Lung microvascular endothelial cell (primary cell): Measurements from ENCODE around the gene NR1H4. TPM values are rescaled to one million over a fixed set of nuclear protein-coding genes. Genes with fewer than 3 reads are reported as not detected.
"Not testable (repeated sequence)": the region's sequence is repeated elsewhere in the genome, so short reads cannot be mapped to it uniquely, and the experiment has no call there.

Experiments
- DNase-seq, 2 donors: peaks; one replicate each; pipeline versions ENCODE4 v3.0.0 to v3.0.0-alpha.2; 2010; ENCODE audit warnings: low read depth in 2 of 2
- total RNA-seq: library from RNA; depleted of rRNA; stranded (reverse); fragments of >200 nt; gene quantifications from 2 replicates; pipeline ENCODE4 v1.2.1, GENCODE V29; 2014

Gene NR1H4
- total RNA-seq, 1 donor from 2014 or later = not detected

GRCh38 chr12:100472325-100472724 is 1.3 kb upstream of the NR1H4 start:
- DNase-seq = no peak

GRCh38 chr12:100473050-100473715 is 483 bp upstream of the NR1H4 start:
- no peak for DNase-seq

GRCh38 chr12:100474617-100475016 is 951 bp downstream of the NR1H4 start:
- DNase-seq = no peak

DNA sequence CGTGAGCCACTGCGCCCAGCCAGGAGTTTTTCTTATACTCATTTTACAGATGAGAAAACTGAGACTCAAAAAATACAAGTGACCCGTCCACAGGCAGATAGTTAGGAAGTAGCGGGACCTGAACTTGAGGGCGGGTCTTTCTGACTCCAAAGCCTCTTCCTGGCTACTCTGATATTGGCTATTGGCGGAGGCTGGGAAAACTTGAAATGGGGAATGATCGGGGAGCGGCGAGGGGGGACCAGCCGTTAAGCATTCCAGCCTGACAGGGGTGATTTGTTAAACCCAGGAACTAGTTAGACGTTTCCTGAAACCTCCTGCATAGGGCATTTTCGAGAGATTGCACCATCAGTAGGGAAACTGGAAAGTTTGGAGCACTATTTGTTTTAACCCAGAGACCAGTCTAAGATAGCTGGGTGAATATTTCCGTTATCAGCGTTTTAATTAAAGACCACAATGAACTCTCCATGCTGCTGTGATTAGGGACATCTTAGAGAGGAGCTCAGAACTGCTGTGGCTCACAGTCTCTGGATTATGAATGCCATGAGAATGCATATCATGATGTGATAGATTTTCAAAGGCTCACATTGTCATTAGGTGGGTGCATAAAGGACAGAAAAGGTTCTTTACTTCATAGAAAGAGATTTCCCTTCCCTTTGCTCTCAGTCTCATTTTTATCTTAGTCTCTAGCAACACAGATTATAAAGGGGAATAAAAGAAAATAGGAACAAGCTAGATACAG is 2.5 kb downstream of the NR1H4 start:
- DNase-seq = no peak

DNA sequence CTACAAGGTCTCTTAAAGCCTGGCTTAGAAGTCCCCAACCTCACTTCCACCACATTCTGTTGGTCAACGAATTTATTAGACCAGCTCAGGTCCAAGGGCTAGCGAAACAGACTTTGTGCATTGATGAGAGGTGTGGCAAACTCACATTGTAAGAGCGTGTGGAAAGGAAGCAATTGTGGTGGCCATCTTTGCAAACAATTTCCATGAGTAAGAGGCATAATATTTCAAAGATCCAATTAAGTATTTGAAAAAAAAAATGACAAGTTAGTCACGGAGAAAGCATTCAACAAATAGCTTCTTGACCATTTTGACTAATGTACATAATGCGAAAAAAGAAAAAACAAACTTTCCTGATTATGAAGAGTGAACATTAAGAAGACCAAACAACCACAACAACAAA is 7.4 kb downstream of the NR1H4 start:
- no peak for DNase-seq

DNA sequence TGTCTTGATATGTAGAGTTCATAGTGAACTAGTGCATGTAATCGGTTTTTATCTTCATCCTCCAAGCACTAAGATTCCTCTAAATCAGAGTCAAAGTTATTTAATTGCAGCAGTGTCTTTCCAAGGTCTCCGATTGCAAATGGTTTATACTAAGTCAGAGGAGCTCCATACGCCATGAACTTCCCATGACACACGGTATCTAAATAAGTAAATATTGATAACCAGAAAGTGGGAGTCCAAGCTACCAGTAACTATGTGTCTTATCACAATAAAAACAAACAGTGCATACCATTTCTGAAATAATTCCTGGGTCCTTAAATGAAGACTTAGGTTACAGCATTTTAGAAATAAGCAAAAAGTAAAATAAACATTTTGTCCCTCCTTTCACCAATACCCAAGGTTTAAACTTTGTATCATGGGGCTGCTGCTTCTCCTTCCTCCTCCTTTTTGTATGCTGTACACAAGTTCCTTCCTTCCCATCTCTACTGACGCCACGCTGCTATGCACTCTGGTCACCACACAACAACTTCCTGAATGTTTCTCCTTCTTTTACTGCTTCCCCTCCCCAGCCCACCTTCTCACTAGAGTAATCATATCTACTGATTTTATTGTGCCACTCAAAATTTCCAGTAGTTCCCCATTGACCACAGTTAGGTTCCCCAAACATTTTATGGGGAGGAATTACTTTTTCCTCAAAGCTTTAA is 10.7 kb downstream of the NR1H4 start:
- DNase-seq = no peak

DNA sequence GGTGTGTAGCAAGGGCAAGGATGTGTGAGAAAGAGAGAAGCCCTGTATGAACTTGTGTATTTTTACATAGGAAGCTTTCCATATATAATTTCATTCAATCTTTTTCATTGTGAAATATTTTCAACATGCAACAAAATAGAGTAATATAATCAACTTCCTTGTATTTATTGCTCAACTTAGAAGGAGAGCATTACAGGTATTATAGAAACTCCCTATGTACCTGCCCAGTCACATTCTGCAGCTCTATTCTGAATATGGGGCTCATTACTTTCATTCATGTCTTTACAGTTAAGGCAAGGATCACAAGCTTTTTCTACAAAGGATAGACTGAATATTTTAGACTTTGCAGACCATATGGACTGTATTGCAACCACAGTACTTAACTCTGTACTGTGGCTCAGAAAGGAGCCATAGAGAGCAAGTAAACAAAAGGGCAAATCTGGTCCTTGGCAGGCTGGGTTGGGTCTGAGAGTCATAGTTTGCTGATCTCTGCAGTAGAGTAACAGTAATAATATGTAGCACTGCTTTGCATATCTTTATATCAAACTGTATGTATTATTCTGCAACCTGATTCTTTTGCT is 11.3 kb downstream of the NR1H4 start:
- DNase-seq = no peak

GRCh38 chr12:100485983-100486382 is 12.3 kb downstream of the NR1H4 start:
- DNase-seq = no peak

- DNase-seq = peak in 1 of 2 donors; percentile 57
Measured at GRCh38 chr12:100489251-100489820, 15.7 kb downstream of the NR1H4 start.

DNA sequence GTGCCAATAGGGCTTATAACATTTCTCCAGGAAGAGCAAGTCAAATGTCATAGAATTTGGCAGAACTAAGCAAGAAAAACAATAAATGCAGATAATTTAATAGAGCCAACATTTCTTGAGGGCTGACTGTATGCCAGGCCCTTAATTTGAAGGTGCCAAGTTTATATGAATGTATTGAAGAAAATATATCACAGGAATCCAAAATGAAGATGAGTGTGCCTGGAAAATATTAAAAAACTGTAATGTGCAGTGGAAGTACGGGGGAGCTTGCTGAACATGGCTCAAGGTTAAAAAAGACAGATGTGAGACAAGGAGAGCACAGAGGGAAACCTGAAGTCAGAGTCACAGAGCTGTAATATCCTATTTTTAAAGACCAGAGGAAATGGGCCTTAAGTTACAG is 16.4 kb downstream of the NR1H4 start:
- DNase-seq = no peak

GRCh38 chr12:100491104-100491503 is 17.4 kb downstream of the NR1H4 start:
- no peak for DNase-seq

- DNase-seq = no peak
Measured at GRCh38 chr12:100493396-100494012, 19.8 kb downstream of the NR1H4 start.

DNA sequence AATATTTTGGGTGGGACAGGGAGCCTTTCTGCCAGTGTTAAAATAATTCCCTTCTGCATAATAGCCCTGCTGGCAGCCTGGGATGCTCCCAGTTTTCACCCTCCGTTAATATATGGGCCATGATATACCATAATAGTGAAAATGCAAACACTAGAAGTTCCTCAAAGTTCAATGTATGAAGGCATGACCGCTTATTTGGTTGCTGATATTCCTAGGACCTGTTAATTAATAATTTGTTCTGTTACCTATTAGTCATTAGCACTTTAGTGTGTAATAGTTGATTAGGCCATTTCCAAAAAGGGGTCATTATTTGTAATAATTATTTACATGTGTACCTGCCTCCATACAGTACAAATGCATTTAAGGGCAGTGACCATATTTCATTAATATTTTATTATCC is 20.4 kb downstream of the NR1H4 start:
- no peak for DNase-seq

DNA sequence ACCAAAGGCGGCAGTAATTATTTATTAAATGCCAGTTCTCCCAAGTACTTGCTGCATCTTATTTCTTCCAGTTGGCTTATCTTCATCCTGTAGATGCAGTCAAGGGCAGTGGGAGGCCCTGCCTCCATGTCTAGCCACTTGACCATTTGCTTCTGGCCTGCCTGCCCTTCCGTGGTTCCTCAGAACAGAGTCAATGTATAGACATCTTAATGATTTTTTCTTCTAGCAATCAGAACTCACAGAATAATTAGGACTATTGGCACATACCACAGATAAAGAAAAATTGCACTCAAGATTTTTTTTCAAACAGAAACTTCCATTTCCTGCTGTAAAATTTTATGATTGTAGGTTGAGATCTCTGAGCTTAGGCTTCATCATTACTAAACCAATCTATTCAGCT is 20.9 kb downstream of the NR1H4 start:
- DNase-seq = no peak

GRCh38 chr12:100497105-100497795 is 23.6 kb downstream of the NR1H4 start:
- no peak for DNase-seq

- DNase-seq = no peak
Measured at GRCh38 chr12:100498141-100498540, 24.5 kb downstream of the NR1H4 start.

DNA sequence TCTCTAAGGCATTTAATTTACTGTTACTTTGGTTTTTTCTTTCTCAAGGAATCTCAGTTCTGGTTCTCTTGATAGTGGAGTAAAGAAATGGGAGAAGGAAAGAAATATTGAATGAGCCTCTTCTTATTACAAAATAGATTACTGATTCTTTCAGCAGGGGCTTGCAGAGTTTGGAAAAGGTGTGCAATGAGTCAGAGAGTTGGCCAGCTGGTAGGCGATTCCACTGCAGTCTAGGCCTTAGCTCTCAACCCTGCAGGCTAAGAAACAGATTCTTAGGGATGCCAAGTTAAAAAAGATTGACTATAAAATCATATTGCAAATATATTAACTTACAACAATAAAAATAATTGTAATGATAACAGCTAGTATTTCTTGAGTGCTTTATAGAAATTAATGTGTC is 25.8 kb downstream of the NR1H4 start:
- no peak for DNase-seq

GRCh38 chr12:100502718-100503117 is 29.1 kb downstream of the NR1H4 start:
- DNase-seq = not testable (repeated sequence)

DNA sequence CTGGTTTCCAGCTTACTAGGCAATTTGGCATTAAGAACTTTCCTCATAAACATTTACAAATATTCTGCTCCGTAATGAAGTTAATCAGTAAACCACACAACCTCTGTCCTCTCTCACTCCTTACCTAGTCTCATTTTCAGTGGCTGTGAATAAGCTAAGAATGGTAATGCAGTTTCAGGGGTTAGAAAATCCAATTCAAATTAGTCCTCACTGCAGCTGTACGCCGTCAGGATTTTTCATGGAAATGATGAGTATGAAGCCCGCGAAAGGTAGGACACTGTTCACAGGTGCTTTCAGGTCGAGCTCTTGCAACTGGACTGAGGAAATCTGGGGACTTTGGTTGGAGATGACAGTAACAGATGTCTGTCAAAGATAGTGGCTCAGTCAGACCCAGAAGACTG is 29.6 kb downstream of the NR1H4 start:
- no peak for DNase-seq

GRCh38 chr12:100504804-100505203 is 31.1 kb downstream of the NR1H4 start:
- no peak for DNase-seq

DNA sequence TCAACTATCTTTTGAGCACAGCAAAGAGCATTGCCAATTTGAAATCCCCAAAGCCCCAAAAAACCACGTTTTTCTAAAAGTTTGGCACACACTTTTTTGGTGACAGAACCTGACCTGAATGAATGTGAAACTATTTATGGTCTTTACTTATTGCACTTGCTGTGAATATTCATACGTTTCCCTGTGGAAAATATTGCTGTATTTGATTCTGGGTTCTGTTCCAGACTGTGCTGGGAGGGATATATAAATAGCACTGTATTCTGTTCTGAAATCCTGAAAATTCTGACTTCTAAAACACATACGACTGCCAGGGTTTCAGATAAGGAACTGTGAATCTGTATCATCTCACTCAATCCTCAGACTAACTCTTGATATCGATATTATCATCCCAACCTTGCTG is 35.1 kb downstream of the NR1H4 start:
- DNase-seq = no peak
